ENCODE measurements around the gene MICAL3.

GRCh38 chr22:17827466-17827865 is 196.9 kb downstream of the MICAL3 start:
- no peak for TF ChIP-seq CTCF (IDR thresholded peaks at IDR 0.05; ENCODE audit: low read depth, low read length)
- TF ChIP-seq EZH2phosphoT487 (IDR thresholded peaks at IDR 0.05; ENCODE audit: low read depth) = no peak

Data from OCI-LY3 (cell line).